ENCODE measurements around the gene TMTC2. TPM values are rescaled to one million over a fixed set of nuclear protein-coding genes. Genes with fewer than 3 reads are reported as not detected.
A peak's percentile ranks its signal among the peaks of the same experiment; 100 is the strongest.

Gene TMTC2
- 10 to 100 TPM; 10.5 to 15.9 (median 11.5) TPM for total RNA-seq

- ATAC-seq (ENCODE audit: low FRiP score): peak; percentile 96
- no peak for TF ChIP-seq CTCF (IDR thresholded peaks at IDR 0.05)
- DNase-seq (ENCODE audit: low spot score): peak; percentile 68
Measured at GRCh38 chr12:82686168-82687020, at the start of gene TMTC2. TSS of gene TMTC2 (plus strand) at chr12:82686906.

- DNase-seq (ENCODE audit: low spot score) (no peak), ATAC-seq (ENCODE audit: low FRiP score) (no peak)
- no peak for TF ChIP-seq CTCF (IDR thresholded peaks at IDR 0.05)
Measured at GRCh38 chr12:82638324-82638723, 48.4 kb upstream of the TMTC2 start.

- DNase-seq (ENCODE audit: low spot score) (no peak), ATAC-seq (ENCODE audit: low FRiP score) (no peak)
- TF ChIP-seq CTCF (IDR thresholded peaks at IDR 0.05): no peak
Measured at GRCh38 chr12:82644896-82645295, 41.8 kb upstream of the TMTC2 start.

GRCh38 chr12:82645414-82645813 is 41.3 kb upstream of the TMTC2 start:
- no peak for DNase-seq (ENCODE audit: low spot score)
- peak; percentile 19 for ATAC-seq (ENCODE audit: low FRiP score)
- no peak for TF ChIP-seq CTCF (IDR thresholded peaks at IDR 0.05)

GRCh38 chr12:82647853-82648252 is 38.9 kb upstream of the TMTC2 start:
- DNase-seq (ENCODE audit: low spot score): no peak

GRCh38 chr12:82648259-82648909 is 38.3 kb upstream of the TMTC2 start:
- DNase-seq (ENCODE audit: low spot score) (no peak), ATAC-seq (ENCODE audit: low FRiP score) (no peak)
- TF ChIP-seq CTCF (IDR thresholded peaks at IDR 0.05): no peak

More at GRCh38 chr12:82647853-82648252, 38.9 kb upstream of the TMTC2 start:
- ATAC-seq (ENCODE audit: low FRiP score): no peak
- no peak for TF ChIP-seq CTCF (IDR thresholded peaks at IDR 0.05)
